T1000 (cell line): ENCODE results near the gene TMEM43.

Source experiments
- DNase-seq: peaks from one replicate; lab custom pipeline; 2025; ENCODE audit warnings: mixed read lengths; lab: John Stamatoyannopoulos, UW

The TMEM43 gene

GRCh38 chr3:14121859-14122258 is 3.0 kb upstream of the TMEM43 start:
- DNase-seq: no peak

- no peak for DNase-seq
These were observed 2.6 kb upstream of the TMEM43 start for GRCh38 chr3:14122301-14122700.

- no peak for DNase-seq
These were observed 1.3 kb upstream of the TMEM43 start for GRCh38 chr3:14123308-14124222.

GRCh38 chr3:14124223-14124614 is 633 bp upstream of the TMEM43 start:
- no peak for DNase-seq

- peak; percentile 65 for DNase-seq
These were observed 553 bp downstream of the TMEM43 start for GRCh38 chr3:14125193-14126016.

GRCh38 chr3:14126017-14126886 is 1.4 kb downstream of the TMEM43 start:
- DNase-seq: no peak

- DNase-seq: no peak
These were observed 2.1 kb downstream of the TMEM43 start for GRCh38 chr3:14126887-14127505.

- no peak for DNase-seq
These were observed 2.8 kb downstream of the TMEM43 start for GRCh38 chr3:14127516-14128161.

GRCh38 chr3:14128724-14129123 is 3.9 kb downstream of the TMEM43 start:
- no peak for DNase-seq

GRCh38 chr3:14129296-14129695 is 4.4 kb downstream of the TMEM43 start:
- no peak for DNase-seq

- DNase-seq: no peak
These were observed 5.4 kb downstream of the TMEM43 start for GRCh38 chr3:14130230-14130629.

- no peak for DNase-seq
These were observed 5.9 kb downstream of the TMEM43 start for GRCh38 chr3:14130707-14131106.

GRCh38 chr3:14131134-14131533 is 6.3 kb downstream of the TMEM43 start:
- no peak for DNase-seq

GRCh38 chr3:14132120-14132519 is 7.3 kb downstream of the TMEM43 start:
- no peak for DNase-seq

GRCh38 chr3:14132689-14133088 is 7.8 kb downstream of the TMEM43 start:
- no peak for DNase-seq

- no peak for DNase-seq
These were observed 8.4 kb downstream of the TMEM43 start for GRCh38 chr3:14133188-14133800.

- DNase-seq: no peak
These were observed 9.0 kb downstream of the TMEM43 start for GRCh38 chr3:14133876-14134275.

- DNase-seq: no peak
These were observed 9.4 kb downstream of the TMEM43 start for GRCh38 chr3:14134291-14134690.

GRCh38 chr3:14135581-14135980 is 10.7 kb downstream of the TMEM43 start:
- DNase-seq: no peak

GRCh38 chr3:14137004-14137403 is 12.2 kb downstream of the TMEM43 start:
- DNase-seq: no peak

GRCh38 chr3:14137445-14137844 is 12.6 kb downstream of the TMEM43 start:
- no peak for DNase-seq
